Fibroblast of lung (primary cell): ENCODE data around the gene SLC28A3.

Experiments used
- CTCF ChIP-seq, 2 donors: IDR thresholded peaks in 1 of 2; conservative IDR thresholded peaks in 1 of 2; 1 replicate in 1 of 2; 2 replicates in 1 of 2; pipeline ENCODE4 v1.5.1; 2011 to 2012; ENCODE audit warnings: low read length in 2 of 2, control low read depth in 1 of 2, inconsistent platforms in 1 of 2, low read depth in 1 of 2, mild to moderate bottlenecking in 1 of 2
- EZH2 ChIP-seq: IDR thresholded peaks from 2 replicates; pipeline ENCODE4 v1.5.1; 2012; ENCODE audit warnings: low read length, control low read depth, mild to moderate bottlenecking; ENCODE audit errors: missing control alignments

GRCh38 chr9:84238652-84239051 lies 101.9 kb downstream of the SLC28A3 start:
- TF ChIP-seq EZH2 (no peak), CTCF (conservative IDR thresholded peaks at IDR 0.05 in 1 of 2, IDR thresholded peaks at IDR 0.05 in 1 of 2; ENCODE audit: low read depth in 1 of 2, low read length in 2 of 2) (no peak)
